ENCODE results near the gene RAB35.

RAB35 gene

DNA sequence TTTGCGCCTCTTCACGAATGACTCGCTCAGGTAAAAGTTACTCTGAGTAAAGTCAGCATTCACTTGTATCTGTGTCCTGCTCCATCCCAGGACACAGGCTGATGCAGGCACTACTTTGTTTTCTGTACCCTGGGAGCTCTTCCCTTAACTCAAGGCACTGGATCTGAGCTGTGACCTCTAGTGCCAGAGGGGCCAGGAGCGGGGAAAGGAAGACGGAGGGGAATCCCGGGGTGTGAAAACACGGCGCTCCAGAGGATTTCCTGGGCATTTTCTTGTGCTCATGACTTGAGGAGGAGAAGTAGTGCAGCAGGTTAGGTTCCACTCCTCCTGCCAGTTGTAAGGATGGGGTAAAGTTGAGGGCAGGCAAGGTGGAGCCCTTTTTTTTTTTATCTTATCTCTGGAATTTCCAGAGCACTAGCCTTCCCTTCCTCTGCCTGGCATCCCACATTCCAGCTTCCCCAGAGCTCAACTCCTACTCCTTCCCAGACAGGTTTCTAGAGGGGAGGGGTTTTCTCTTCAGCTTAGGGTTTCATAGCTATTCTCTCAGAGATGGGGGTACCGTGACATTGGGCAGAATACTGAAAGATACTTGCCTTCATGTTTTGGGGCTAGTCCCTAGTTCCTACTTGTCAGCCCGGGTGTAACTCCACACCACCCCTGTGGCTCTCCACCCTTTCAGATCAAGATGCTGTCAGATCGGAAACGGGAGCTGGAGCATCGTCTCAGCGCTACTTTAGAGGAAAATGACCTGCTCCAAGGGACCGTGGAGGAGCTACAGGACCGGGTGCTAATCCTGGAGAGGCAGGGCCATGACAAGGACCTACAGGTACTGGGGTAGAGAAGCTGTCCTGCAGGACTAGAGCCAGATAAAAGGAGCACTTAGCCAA is 52.3 kb downstream of the RAB35 start:
- no peak for TF ChIP-seq POLR2A (IDR thresholded peaks at IDR 0.05; ENCODE audit: extremely low read depth, insufficient read length)
- TF ChIP-seq, protein P1, sequence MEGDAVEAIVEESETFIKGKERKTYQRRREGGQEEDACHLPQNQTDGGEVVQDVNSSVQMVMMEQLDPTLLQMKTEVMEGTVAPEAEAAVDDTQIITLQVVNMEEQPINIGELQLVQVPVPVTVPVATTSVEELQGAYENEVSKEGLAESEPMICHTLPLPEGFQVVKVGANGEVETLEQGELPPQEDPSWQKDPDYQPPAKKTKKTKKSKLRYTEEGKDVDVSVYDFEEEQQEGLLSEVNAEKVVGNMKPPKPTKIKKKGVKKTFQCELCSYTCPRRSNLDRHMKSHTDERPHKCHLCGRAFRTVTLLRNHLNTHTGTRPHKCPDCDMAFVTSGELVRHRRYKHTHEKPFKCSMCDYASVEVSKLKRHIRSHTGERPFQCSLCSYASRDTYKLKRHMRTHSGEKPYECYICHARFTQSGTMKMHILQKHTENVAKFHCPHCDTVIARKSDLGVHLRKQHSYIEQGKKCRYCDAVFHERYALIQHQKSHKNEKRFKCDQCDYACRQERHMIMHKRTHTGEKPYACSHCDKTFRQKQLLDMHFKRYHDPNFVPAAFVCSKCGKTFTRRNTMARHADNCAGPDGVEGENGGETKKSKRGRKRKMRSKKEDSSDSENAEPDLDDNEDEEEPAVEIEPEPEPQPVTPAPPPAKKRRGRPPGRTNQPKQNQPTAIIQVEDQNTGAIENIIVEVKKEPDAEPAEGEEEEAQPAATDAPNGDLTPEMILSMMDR (IDR thresholded peaks at IDR 0.05; ENCODE audit: low read depth, low read length): no peak
- TF ChIP-seq, protein P2, sequence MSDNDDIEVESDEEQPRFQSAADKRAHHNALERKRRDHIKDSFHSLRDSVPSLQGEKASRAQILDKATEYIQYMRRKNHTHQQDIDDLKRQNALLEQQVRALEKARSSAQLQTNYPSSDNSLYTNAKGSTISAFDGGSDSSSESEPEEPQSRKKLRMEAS (IDR thresholded peaks at IDR 0.05; ENCODE audit: low read depth, low read length): no peak
- no peak for TF ChIP-seq MYC (IDR thresholded peaks at IDR 0.05; ENCODE audit: low read depth, low read length)
- H3K4me3 ChIP-seq (ENCODE audit: low read depth, low read length): no peak overlapping the region
- DNase-seq (ENCODE audit: low read depth): no peak

DNA sequence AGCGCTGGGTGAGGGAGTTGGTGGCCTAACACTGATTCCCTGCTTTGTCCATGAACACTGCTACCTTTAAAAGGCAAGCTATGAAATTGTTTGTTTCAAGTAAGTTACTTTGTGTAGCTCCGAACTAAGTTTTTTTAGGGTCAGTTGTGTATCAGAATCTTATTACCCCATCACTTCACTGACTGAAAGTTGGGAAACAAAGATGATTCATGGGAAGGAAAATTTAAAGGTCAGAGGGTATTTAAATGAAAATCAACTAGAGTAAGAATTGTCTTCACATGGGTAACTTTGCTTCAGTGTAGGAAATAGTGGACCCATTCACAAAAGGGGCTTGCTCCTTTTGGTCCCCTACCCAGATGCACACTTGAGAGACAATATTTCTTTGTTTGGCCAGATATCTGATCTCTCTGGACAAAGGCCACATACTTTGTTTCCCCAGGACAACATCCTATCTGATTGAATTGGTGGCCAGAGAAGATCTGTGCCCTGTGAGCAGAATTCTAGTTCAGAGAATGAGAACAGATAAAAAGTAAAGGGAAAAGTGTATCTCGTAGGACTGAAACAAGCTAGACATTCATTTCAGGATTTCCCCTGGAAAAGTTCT is 53.5 kb downstream of the RAB35 start:
- DNase-seq (ENCODE audit: low read depth): no peak
- no peak overlapping the region for H3K4me3 ChIP-seq (ENCODE audit: low read depth, low read length)
- TF ChIP-seq, protein P1 (IDR thresholded peaks at IDR 0.05; ENCODE audit: low read depth, low read length): no peak
- no peak for TF ChIP-seq MYC (IDR thresholded peaks at IDR 0.05; ENCODE audit: low read depth, low read length)
- no peak for TF ChIP-seq POLR2A (IDR thresholded peaks at IDR 0.05; ENCODE audit: extremely low read depth, insufficient read length)
- TF ChIP-seq, protein P2 (IDR thresholded peaks at IDR 0.05; ENCODE audit: low read depth, low read length): no peak

DNA sequence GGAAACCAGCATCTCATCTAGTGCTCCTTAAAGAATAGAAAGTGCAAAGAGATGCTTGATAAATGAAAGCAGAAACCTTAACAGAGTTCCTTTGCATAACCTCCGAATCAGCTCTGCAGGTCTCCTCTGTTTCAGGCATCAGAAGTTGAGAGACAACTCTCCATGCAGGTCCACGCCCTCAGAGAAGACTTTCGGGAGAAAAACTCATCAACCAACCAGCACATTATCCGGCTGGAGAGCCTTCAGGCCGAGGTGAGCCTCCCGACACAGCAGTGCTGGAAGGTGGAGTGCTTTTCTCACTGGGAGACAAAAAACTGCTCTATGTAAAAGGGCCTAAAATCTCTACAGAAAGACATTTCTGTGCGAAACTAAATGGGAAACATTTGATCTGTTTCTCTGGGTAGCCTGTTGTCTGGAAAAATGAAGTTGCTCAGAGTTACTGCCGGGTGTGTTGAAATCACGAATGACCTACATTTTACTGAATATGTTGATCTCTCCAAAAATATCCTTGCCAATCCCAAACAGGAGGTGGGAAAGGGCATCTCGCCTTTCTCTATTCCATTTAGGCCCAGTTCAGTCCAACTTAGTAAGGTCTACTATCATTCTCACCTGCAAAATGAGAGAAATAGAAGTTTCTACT is 54.9 kb downstream of the RAB35 start:
- no peak overlapping the region for H3K4me3 ChIP-seq (ENCODE audit: low read depth, low read length)
- no peak for TF ChIP-seq MYC (IDR thresholded peaks at IDR 0.05; ENCODE audit: low read depth, low read length)
- TF ChIP-seq, protein P2 (IDR thresholded peaks at IDR 0.05; ENCODE audit: low read depth, low read length): no peak
- TF ChIP-seq POLR2A (IDR thresholded peaks at IDR 0.05; ENCODE audit: extremely low read depth, insufficient read length): no peak
- TF ChIP-seq, protein P1 (IDR thresholded peaks at IDR 0.05; ENCODE audit: low read depth, low read length): no peak
- no peak for DNase-seq (ENCODE audit: low read depth)

DNA sequence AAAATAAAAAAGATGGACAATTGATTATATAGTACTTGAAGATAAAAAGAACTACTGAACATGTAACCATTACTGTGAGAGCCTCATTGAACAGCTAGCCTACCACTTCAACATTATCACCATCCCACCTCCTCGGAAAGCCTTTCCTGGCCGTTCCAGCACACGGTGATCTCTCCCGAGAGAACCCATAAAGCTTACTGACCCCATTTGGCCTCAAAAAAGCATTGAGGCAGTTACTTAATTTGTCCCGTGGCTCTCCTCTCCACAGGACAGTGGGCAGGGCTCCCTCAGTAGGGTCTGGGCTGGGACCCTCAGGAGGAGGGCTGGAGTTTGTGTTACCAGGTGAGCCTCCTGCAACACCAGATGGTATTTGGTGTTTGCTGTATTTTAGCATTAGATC is 55.8 kb downstream of the RAB35 start:
- DNase-seq (ENCODE audit: low read depth): no peak
- TF ChIP-seq MYC (IDR thresholded peaks at IDR 0.05; ENCODE audit: low read depth, low read length) (no peak), POLR2A (IDR thresholded peaks at IDR 0.05; ENCODE audit: extremely low read depth, insufficient read length) (no peak)
- TF ChIP-seq, protein P2 (IDR thresholded peaks at IDR 0.05; ENCODE audit: low read depth, low read length): no peak
- TF ChIP-seq, protein P1 (IDR thresholded peaks at IDR 0.05; ENCODE audit: low read depth, low read length): no peak
- H3K4me3 ChIP-seq (ENCODE audit: low read depth, low read length): no peak overlapping the region

DNA sequence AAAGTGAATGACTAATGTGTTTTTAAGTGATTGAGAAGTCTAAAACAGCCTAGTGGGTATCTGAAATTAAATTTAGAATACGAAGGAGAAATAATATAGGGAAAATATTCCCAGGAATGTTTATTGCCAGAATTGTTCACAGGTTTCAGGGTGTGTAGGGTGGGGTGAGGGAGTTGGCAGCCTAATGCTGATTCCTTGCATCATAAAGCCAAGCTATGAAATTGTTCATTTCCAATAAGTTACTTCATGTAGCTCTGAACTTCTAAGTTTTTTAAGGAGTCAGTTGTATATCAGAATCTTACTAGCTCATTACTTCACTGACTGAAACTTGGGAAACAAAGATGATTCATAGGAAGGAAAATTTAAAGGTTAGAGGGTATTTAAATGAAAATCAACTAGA is 56.4 kb downstream of the RAB35 start:
- no peak for DNase-seq (ENCODE audit: low read depth)
- TF ChIP-seq POLR2A (IDR thresholded peaks at IDR 0.05; ENCODE audit: extremely low read depth, insufficient read length) (no peak), MYC (IDR thresholded peaks at IDR 0.05; ENCODE audit: low read depth, low read length) (no peak)
- TF ChIP-seq, protein P1 (IDR thresholded peaks at IDR 0.05; ENCODE audit: low read depth, low read length): no peak
- TF ChIP-seq, protein P2 (IDR thresholded peaks at IDR 0.05; ENCODE audit: low read depth, low read length): no peak
- no peak overlapping the region for H3K4me3 ChIP-seq (ENCODE audit: low read depth, low read length)

All from NB4 (cell line).